HepG2 (cell line): Measurements from ENCODE around the gene TOP3B. TPM values are rescaled to one million over a fixed set of nuclear protein-coding genes. Genes with fewer than 3 reads are reported as not detected.
A peak's percentile ranks its signal among the peaks of the same experiment; 100 is the strongest.

Experiments used
- ATF6 ChIP-seq: sonication (generic); formaldehyde crosslinking; conservative IDR thresholded peaks from 2 replicates; pipeline ENCODE4 v1.4.0; 2020; ENCODE audit warnings: missing genetic modification reagents
- CCDC6 ChIP-seq: sonication (generic); formaldehyde crosslinking; IDR thresholded peaks from 2 replicates; pipeline ENCODE4 v1.8.1; 2022; ENCODE audit warnings: mild to moderate bottlenecking, missing genetic modification reagents, moderate library complexity
- DZIP1 ChIP-seq: sonication (generic); formaldehyde crosslinking; IDR thresholded peaks from 2 replicates; pipeline ENCODE4 v1.5.0; 2020; ENCODE audit warnings: mild to moderate bottlenecking, missing genetic modification reagents
- FOXM1 ChIP-seq: sonication (generic); formaldehyde crosslinking; IDR thresholded peaks from 2 replicates; pipeline ENCODE4 v1.5.0; 2020; ENCODE audit warnings: missing genetic modification reagents
- FOXO4 ChIP-seq: sonication (generic); formaldehyde crosslinking; conservative IDR thresholded peaks from 2 replicates; pipeline ENCODE4 v1.8.1; 2023; ENCODE audit warnings: missing genetic modification reagents
- HMG20A ChIP-seq: IDR thresholded peaks from 2 replicates; pipeline ENCODE4 v1.6.1; 2016; ENCODE audit warnings: borderline replicate concordance
- MBNL3 ChIP-seq: fragments of 250-450 bp; sonication (Bioruptor Pico); conservative IDR thresholded peaks from 2 replicates; pipeline ENCODE4 v1.8.0; 2022; ENCODE audit warnings: mild to moderate bottlenecking, inconsistent platforms
- MIXL1 ChIP-seq: IDR thresholded peaks from 2 replicates; pipeline ENCODE4 v1.6.1; 2016
- NR2F2 ChIP-seq: IDR thresholded peaks from 2 replicates; pipeline ENCODE4 v1.6.1; 2012; ENCODE audit warnings: low read depth, inconsistent platforms, borderline replicate concordance
- RFX1 ChIP-seq: fragments of 450-650 bp; IDR thresholded peaks from 2 replicates; pipeline ENCODE4 v1.6.1; 2017
- SKI ChIP-seq: fragments of 450-650 bp; IDR thresholded peaks from one replicate; pipeline ENCODE4 v1.6.1; 2018; ENCODE audit warnings: mild to moderate bottlenecking; ENCODE audit not compliant: partially characterized antibody
- TERF1 ChIP-seq: sonication (generic); formaldehyde crosslinking; IDR thresholded peaks from 2 replicates; pipeline ENCODE4 v1.8.0; 2022; ENCODE audit warnings: mild to moderate bottlenecking, missing genetic modification reagents, moderate library complexity
- TP53 ChIP-seq: sonication (generic); formaldehyde crosslinking; conservative IDR thresholded peaks from 2 replicates; pipeline ENCODE4 v1.4.0; 2020; ENCODE audit warnings: missing genetic modification reagents
- UBTF ChIP-seq: sonication (generic); formaldehyde crosslinking; IDR thresholded peaks from 2 replicates; pipeline ENCODE4 v1.4.0; 2020; ENCODE audit warnings: mild to moderate bottlenecking, missing genetic modification reagents
- ZNF382 ChIP-seq: sonication (generic); formaldehyde crosslinking; IDR thresholded peaks from 2 replicates; pipeline ENCODE4 v1.5.0; 2020; ENCODE audit warnings: missing genetic modification reagents, mild to moderate bottlenecking, borderline replicate concordance
- ZNF558 ChIP-seq: sonication (generic); formaldehyde crosslinking; IDR thresholded peaks from 2 replicates; pipeline ENCODE4 v1.9.0; 2022; ENCODE audit warnings: mild to moderate bottlenecking, missing genetic modification reagents, borderline replicate concordance
- ZNF619 ChIP-seq: sonication (generic); formaldehyde crosslinking; IDR thresholded peaks from 2 replicates; pipeline ENCODE4 v1.4.0; 2020; ENCODE audit warnings: mild to moderate bottlenecking, missing genetic modification reagents
- ZNF792 ChIP-seq: IDR thresholded peaks from 2 replicates; pipeline ENCODE4 v1.6.1; 2016
- polyA plus RNA-seq, 8 experiments: library from polyadenylated mRNA; depleted of rRNA in 3 of 8; stranded (reverse) in 7 of 8; unstranded in 1 of 8; fragments of >200 nt; fragmentation: Illumina TruSeq in 4 of 8; extraction: Trizol in 4 of 8; gene quantifications; 2 replicates each; pipeline versions ENCODE4 v1.2.1 to v1.2.3, GENCODE V29; 2011 to 2016; ENCODE audit warnings: low read depth in 4 of 8, missing spikeins in 1 of 8, mixed read lengths in 1 of 8; ENCODE audit not compliant: insufficient read depth in 1 of 8
- total RNA-seq, 5 experiments: library from RNA; depleted of rRNA; stranded (reverse); fragments of >200 nt; fragmentation: Illumina TruSeq; extraction: Trizol; gene quantifications; 2 replicates each; pipeline ENCODE4 v1.2.3, GENCODE V29; 2016; ENCODE audit warnings: low read depth in 1 of 5

Gene TOP3B
- total and polyA plus RNA-seq, 2 of the 13 experiments (the other 11 are each of a cell fraction or from before 2014, with no cell fraction given): 28.5 to 29.7 TPM

GRCh38 chr22:21982338-21982965 is at the start of gene TOP3B (continued):
- TF ChIP-seq FOXM1 (CRISPR knock-in tag): peak; percentile 40; the same call in 1 of the 2 replicates
- no peak for TF ChIP-seq ZNF382 (CRISPR knock-in tag)
- no peak for TF ChIP-seq DZIP1 (CRISPR knock-in tag)
- peak; percentile 81; the same call in 1 of the 2 replicates for TF ChIP-seq ZNF619 (CRISPR knock-in tag)
- TF ChIP-seq ZNF558: peak; percentile 91; the same call in 1 of the 2 replicates
- TF ChIP-seq SKI: no peak
- peak; percentile 77; the same call in 1 of the 2 replicates for TF ChIP-seq MIXL1 (CRISPR knock-in tag)
- no peak for TF ChIP-seq MBNL3 (CRISPR knock-in tag)
- TF ChIP-seq HMG20A (CRISPR knock-in tag): no peak; the same call in 1 of the 2 replicates
- peak; percentile 79 for TF ChIP-seq UBTF (CRISPR knock-in tag)
- peak; percentile 68; the same call in 1 of the 2 replicates for TF ChIP-seq ZNF792
- peak; percentile 40; the same call in 1 of the 2 replicates for TF ChIP-seq NR2F2
- TF ChIP-seq TP53 (CRISPR knock-in tag): peak; percentile 74; the same call in 1 of the 2 replicates
- TF ChIP-seq FOXO4 (CRISPR knock-in tag): no peak
- no peak for TF ChIP-seq RFX1
- no peak for TF ChIP-seq TERF1 (CRISPR knock-in tag)
- TF ChIP-seq ATF6 (CRISPR knock-in tag): no peak
- TF ChIP-seq CCDC6 (CRISPR knock-in tag): no peak
